Measurements from ENCODE around the gene TMEM212.

GRCh38 chr3:171806200-171807128 is 36.7 kb upstream of the TMEM212 start:
- TF ChIP-seq POLR2A (IDR thresholded peaks at IDR 0.05), result no peak
- no peak for TF ChIP-seq CTCF (IDR thresholded peaks at IDR 0.05)
